ENCODE measurements around the gene SCG5.

SCG5 gene

DNA sequence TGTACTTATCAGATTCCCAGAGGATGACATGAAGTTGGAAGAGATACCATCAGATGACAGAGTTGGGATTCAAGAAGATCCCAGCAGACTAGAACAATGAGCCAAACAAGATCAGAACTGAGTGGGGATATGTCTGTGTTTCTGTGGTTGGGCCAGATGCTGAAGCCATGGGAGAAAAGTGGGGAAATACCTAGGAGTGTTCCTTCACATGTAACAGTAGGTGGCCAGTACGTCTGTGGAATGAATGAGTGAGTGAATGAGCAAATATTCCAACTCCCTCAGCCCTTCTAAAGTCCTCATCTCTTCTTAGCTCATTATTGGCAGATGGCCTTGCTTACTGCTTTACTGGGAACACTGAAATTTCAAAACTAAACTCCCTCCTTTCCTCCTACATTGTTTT lies 44.1 kb downstream of the SCG5 start:
- no peaks in the 10 kb centered on the region for H3K27me3 ChIP-seq (ENCODE audit: insufficient read depth, low read length)
- no peak overlapping the region for H3K4me3 ChIP-seq (ENCODE audit: low read depth, low read length)
- no peak overlapping the region for H3K18ac ChIP-seq (ENCODE audit: low read length)
- H3K36me3 ChIP-seq (ENCODE audit: control insufficient read depth in 1 of 2, insufficient read depth in 2 of 2, low read length in 2 of 2): no peaks in the 10 kb centered on the region
- DNase-seq: peak; percentile 9 to 49
- H3K23ac ChIP-seq (ENCODE audit: low read length): no peak overlapping the region
- H4K12ac ChIP-seq (ENCODE audit: low read depth, low read length): no peak overlapping the region
- H4K91ac ChIP-seq (ENCODE audit: low read depth, low read length): no peak overlapping the region
- H3K79me2 ChIP-seq (ENCODE audit: control insufficient read depth, insufficient read depth, low read length, poor library complexity): no peaks in the 10 kb centered on the region
- H3K14ac ChIP-seq (ENCODE audit: low read length): no peak overlapping the region
- no peaks in the 10 kb centered on the region for H3K4me1 ChIP-seq (ENCODE audit: control insufficient read depth in 1 of 2, insufficient read depth in 2 of 2, low read length in 2 of 2)
- H3K27ac ChIP-seq (ENCODE audit: low read depth, low read length): no peak overlapping the region
- no peak overlapping the region for H3K4me2 ChIP-seq (ENCODE audit: low read length)
- H4K8ac ChIP-seq (ENCODE audit: low read depth, low read length): no peak overlapping the region
- no peak overlapping the region for H2AK5ac ChIP-seq (ENCODE audit: low read length)
- H2BK5ac ChIP-seq (ENCODE audit: low read depth, low read length, poor library complexity): no peak overlapping the region
- no peak overlapping the region for H2BK12ac ChIP-seq (ENCODE audit: low read length)
- H2AFZ ChIP-seq (ENCODE audit: insufficient read depth, low read length, poor library complexity): no peak overlapping the region
- WGBS (ENCODE audit: extremely low coverage, insufficient coverage, insufficient read length): no CpG with 5 or more reads among the region's 1 CpG
- no peak overlapping the region for H3K9ac ChIP-seq (ENCODE audit: low read length)
- H3K79me1 ChIP-seq (ENCODE audit: low read length): no peaks in the 10 kb centered on the region
- no peaks in the 10 kb centered on the region for H3K9me3 ChIP-seq (ENCODE audit: insufficient read depth, low read depth, low read length)
- H2BK120ac ChIP-seq (ENCODE audit: insufficient read depth, low read length, poor library complexity): no peak overlapping the region
- no peak overlapping the region for H3K4ac ChIP-seq (ENCODE audit: low read depth, low read length)

GRCh38 chr15:32687556-32687955 lies 46.0 kb downstream of the SCG5 start:
- H2BK5ac ChIP-seq (ENCODE audit: low read depth, low read length, poor library complexity): no peak overlapping the region
- peaks cover 0 to 3% of the 10 kb centered on the region in 2 experiments for H3K36me3 ChIP-seq (ENCODE audit: control insufficient read depth in 1 of 2, insufficient read depth in 2 of 2, low read length in 2 of 2)
- no peak overlapping the region for H3K9ac ChIP-seq (ENCODE audit: low read length)
- H3K18ac ChIP-seq (ENCODE audit: low read length): no peak overlapping the region
- no peaks in the 10 kb centered on the region for H3K9me3 ChIP-seq (ENCODE audit: insufficient read depth, low read depth, low read length)
- H3K4me1 ChIP-seq (ENCODE audit: control insufficient read depth in 1 of 2, insufficient read depth in 2 of 2, low read length in 2 of 2): no peaks in the 10 kb centered on the region
- H3K4me2 ChIP-seq (ENCODE audit: low read length): no peak overlapping the region
- no peak overlapping the region for H4K91ac ChIP-seq (ENCODE audit: low read depth, low read length)
- no peak overlapping the region for H4K12ac ChIP-seq (ENCODE audit: low read depth, low read length)
- no peak overlapping the region for H2AK5ac ChIP-seq (ENCODE audit: low read length)
- H3K4ac ChIP-seq (ENCODE audit: low read depth, low read length): no peak overlapping the region
- no peak overlapping the region for H4K8ac ChIP-seq (ENCODE audit: low read depth, low read length)
- H3K14ac ChIP-seq (ENCODE audit: low read length): no peak overlapping the region
- no peak overlapping the region for H2BK120ac ChIP-seq (ENCODE audit: insufficient read depth, low read length, poor library complexity)
- no CpG with 5 or more reads among the region's 5 CpGs for WGBS (ENCODE audit: extremely low coverage, insufficient coverage, insufficient read length)
- no peaks in the 10 kb centered on the region for H3K79me1 ChIP-seq (ENCODE audit: low read length)
- H3K27ac ChIP-seq (ENCODE audit: low read depth, low read length): no peak overlapping the region
- no peaks in the 10 kb centered on the region for H3K27me3 ChIP-seq (ENCODE audit: insufficient read depth, low read length)
- H3K23ac ChIP-seq (ENCODE audit: low read length): no peak overlapping the region
- DNase-seq: peak in 1 of 2 donors; percentile 56
- H3K4me3 ChIP-seq (ENCODE audit: low read depth, low read length): no peak overlapping the region
- no peak overlapping the region for H2BK12ac ChIP-seq (ENCODE audit: low read length)
- no peak overlapping the region for H2AFZ ChIP-seq (ENCODE audit: insufficient read depth, low read length, poor library complexity)
- no peaks in the 10 kb centered on the region for H3K79me2 ChIP-seq (ENCODE audit: control insufficient read depth, insufficient read depth, low read length, poor library complexity)

DNA sequence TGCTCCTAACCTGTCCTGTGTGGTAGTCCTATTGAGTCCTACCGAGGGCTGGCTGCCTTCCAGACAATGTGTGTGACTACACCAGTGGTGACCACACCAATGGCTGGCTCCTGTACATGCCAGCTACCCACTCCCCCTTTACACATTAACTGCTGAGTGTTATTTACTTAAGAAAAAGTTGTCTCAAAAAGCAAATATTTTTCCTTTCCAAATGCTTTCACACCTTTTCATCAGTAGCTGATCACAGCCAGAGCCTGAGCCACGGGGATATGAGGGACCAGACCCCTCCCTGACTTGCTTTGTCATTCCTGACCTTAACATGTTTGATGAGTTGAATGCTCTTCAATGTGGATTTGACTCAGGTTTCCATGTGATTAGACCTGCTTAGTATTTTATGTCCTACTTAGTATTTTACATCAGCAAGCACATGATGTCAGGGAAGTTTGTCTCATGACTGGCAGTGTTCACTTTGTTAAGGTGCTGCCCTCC lies 46.7 kb downstream of the SCG5 start:
- H3K9me3 ChIP-seq (ENCODE audit: insufficient read depth, low read depth, low read length): no peaks in the 10 kb centered on the region
- no peak overlapping the region for H3K4ac ChIP-seq (ENCODE audit: low read depth, low read length)
- H4K12ac ChIP-seq (ENCODE audit: low read depth, low read length): no peak overlapping the region
- H4K91ac ChIP-seq (ENCODE audit: low read depth, low read length): no peak overlapping the region
- no peak overlapping the region for H2AK5ac ChIP-seq (ENCODE audit: low read length)
- H3K79me1 ChIP-seq (ENCODE audit: low read length): no peaks in the 10 kb centered on the region
- H3K23ac ChIP-seq (ENCODE audit: low read length): no peak overlapping the region
- H2BK12ac ChIP-seq (ENCODE audit: low read length): no peak overlapping the region
- H3K4me2 ChIP-seq (ENCODE audit: low read length): no peak overlapping the region
- H3K9ac ChIP-seq (ENCODE audit: low read length): no peak overlapping the region
- H3K4me1 ChIP-seq (ENCODE audit: control insufficient read depth in 1 of 2, insufficient read depth in 2 of 2, low read length in 2 of 2): no peaks in the 10 kb centered on the region
- H2AFZ ChIP-seq (ENCODE audit: insufficient read depth, low read length, poor library complexity): no peak overlapping the region
- no peak overlapping the region for H3K27ac ChIP-seq (ENCODE audit: low read depth, low read length)
- H3K36me3 ChIP-seq (ENCODE audit: control insufficient read depth in 1 of 2, insufficient read depth in 2 of 2, low read length in 2 of 2): peaks cover 0 to 3% of the 10 kb centered on the region in 2 experiments
- H2BK120ac ChIP-seq (ENCODE audit: insufficient read depth, low read length, poor library complexity): no peak overlapping the region
- no CpG with 5 or more reads among the region's 2 CpGs for WGBS (ENCODE audit: extremely low coverage, insufficient coverage, insufficient read length)
- no peak overlapping the region for H2BK5ac ChIP-seq (ENCODE audit: low read depth, low read length, poor library complexity)
- no peak for DNase-seq
- no peak overlapping the region for H3K18ac ChIP-seq (ENCODE audit: low read length)
- H4K8ac ChIP-seq (ENCODE audit: low read depth, low read length): no peak overlapping the region
- no peaks in the 10 kb centered on the region for H3K79me2 ChIP-seq (ENCODE audit: control insufficient read depth, insufficient read depth, low read length, poor library complexity)
- H3K27me3 ChIP-seq (ENCODE audit: insufficient read depth, low read length): no peaks in the 10 kb centered on the region
- H3K14ac ChIP-seq (ENCODE audit: low read length): no peak overlapping the region
- H3K4me3 ChIP-seq (ENCODE audit: low read depth, low read length): no peak overlapping the region

GRCh38 chr15:32690941-32691688 lies 49.6 kb downstream of the SCG5 start:
- Histone ChIP-seq H2BK5ac (ENCODE audit: low read depth, low read length, poor library complexity) (no peak overlapping the region), H3K79me1 (ENCODE audit: low read length) (no peaks in the 10 kb centered on the region), H3K27me3 (ENCODE audit: insufficient read depth, low read length) (no peaks in the 10 kb centered on the region), H3K27ac (ENCODE audit: low read depth, low read length) (no peak overlapping the region), H3K14ac (ENCODE audit: low read length) (no peak overlapping the region), H3K4me3 (ENCODE audit: low read depth, low read length) (no peak overlapping the region), H3K23ac (ENCODE audit: low read length) (no peak overlapping the region), H2BK120ac (ENCODE audit: insufficient read depth, low read length, poor library complexity) (no peak overlapping the region), H2AK5ac (ENCODE audit: low read length) (no peak overlapping the region), H3K4me1 (ENCODE audit: control insufficient read depth in 1 of 2, insufficient read depth in 2 of 2, low read length in 2 of 2) (no peaks in the 10 kb centered on the region), H3K4ac (ENCODE audit: low read depth, low read length) (no peak overlapping the region), H3K9ac (ENCODE audit: low read length) (no peak overlapping the region), H3K18ac (ENCODE audit: low read length) (no peak overlapping the region), H3K36me3 (ENCODE audit: control insufficient read depth in 1 of 2, insufficient read depth in 2 of 2, low read length in 2 of 2) (peaks cover 0 to 3% of the 10 kb centered on the region in 2 experiments), H2AFZ (ENCODE audit: insufficient read depth, low read length, poor library complexity) (no peak overlapping the region), H4K8ac (ENCODE audit: low read depth, low read length) (no peak overlapping the region), H4K91ac (ENCODE audit: low read depth, low read length) (no peak overlapping the region), H2BK12ac (ENCODE audit: low read length) (no peak overlapping the region), H3K9me3 (ENCODE audit: insufficient read depth, low read depth, low read length) (no peaks in the 10 kb centered on the region), H3K79me2 (ENCODE audit: control insufficient read depth, insufficient read depth, low read length, poor library complexity) (no peaks in the 10 kb centered on the region), H4K12ac (ENCODE audit: low read depth, low read length) (no peak overlapping the region), H3K4me2 (ENCODE audit: low read length) (no peak overlapping the region)
- WGBS (ENCODE audit: extremely low coverage, insufficient coverage, insufficient read length): no CpG with 5 or more reads among the region's 8 CpGs
- no peak for DNase-seq
